ENCODE measurements around the gene PLS3.

PLS3 gene

GRCh38 chrX:115687595-115687994 lies 126.6 kb downstream of the PLS3 start:
- in situ Hi-C loops (cut with MboI; ENCODE audit: low sequenced_read_pairs) = no loop called here

GRCh38 chrX:115689931-115690330 lies 129.0 kb downstream of the PLS3 start:
- in situ Hi-C loops (cut with MboI; ENCODE audit: low sequenced_read_pairs) = no loop called here

- in situ Hi-C loops (cut with MboI; ENCODE audit: low sequenced_read_pairs) = no loop called here
Observed at GRCh38 chrX:115690511-115691216, 129.7 kb downstream of the PLS3 start.

GRCh38 chrX:115693476-115693875 lies 132.5 kb downstream of the PLS3 start:
- in situ Hi-C loops (cut with MboI; ENCODE audit: low sequenced_read_pairs) = no loop called here

GRCh38 chrX:115694028-115694427 lies 133.1 kb downstream of the PLS3 start:
- in situ Hi-C loops (cut with MboI; ENCODE audit: low sequenced_read_pairs) = no loop called here

GRCh38 chrX:115696039-115696438 lies 135.1 kb downstream of the PLS3 start:
- in situ Hi-C loops (cut with MboI; ENCODE audit: low sequenced_read_pairs) = no loop called here

- in situ Hi-C loops (cut with MboI; ENCODE audit: low sequenced_read_pairs) = no loop called here
Observed at GRCh38 chrX:115696939-115697338, 136.0 kb downstream of the PLS3 start.

- in situ Hi-C loops (cut with MboI; ENCODE audit: low sequenced_read_pairs) = no loop called here
Observed at GRCh38 chrX:115697806-115698205, 136.8 kb downstream of the PLS3 start.

Data from HL-60/S4 (cell line).